Measurements from ENCODE around the gene CNFN.
A peak's percentile ranks its signal among the peaks of the same experiment; 100 is the strongest.

The CNFN gene

DNA sequence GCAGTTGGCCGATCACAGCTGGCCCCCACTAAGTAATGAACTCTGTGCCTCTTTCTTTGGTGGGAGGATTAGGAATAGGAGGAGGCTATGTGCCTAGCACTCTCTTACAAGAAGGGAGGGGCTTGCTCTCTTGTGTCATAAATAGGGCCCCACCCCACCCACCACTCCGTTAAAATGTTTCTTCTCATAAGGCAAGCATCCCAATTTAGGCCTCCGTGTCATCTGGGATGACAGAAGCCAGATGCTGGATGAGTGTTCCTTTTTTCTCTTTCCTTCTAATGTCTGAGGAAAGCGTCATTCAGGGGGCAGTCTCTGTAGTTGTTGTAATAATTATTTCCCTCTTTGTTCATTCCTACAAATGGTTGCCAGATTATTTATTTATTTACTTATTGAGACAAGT lies 37.2 kb upstream of the CNFN start, which contains the start of gene LIPE:
TSS of gene LIPE (minus strand) at position 76 of the 400 bp plus-strand sequence. CDS start 239 bp downstream, outside the sequence.
- H3K27ac ChIP-seq (ENCODE audit: low read length): no peak within 1 kb of the TSS
- no peak within 1 kb of the TSS for H3K9ac ChIP-seq (ENCODE audit: low read depth, low read length)
- no peak for TF ChIP-seq EZH2 (IDR thresholded peaks at IDR 0.05; ENCODE audit: borderline replicate concordance, low read depth, low read length, severe bottlenecking)
- TF ChIP-seq, protein P1, sequence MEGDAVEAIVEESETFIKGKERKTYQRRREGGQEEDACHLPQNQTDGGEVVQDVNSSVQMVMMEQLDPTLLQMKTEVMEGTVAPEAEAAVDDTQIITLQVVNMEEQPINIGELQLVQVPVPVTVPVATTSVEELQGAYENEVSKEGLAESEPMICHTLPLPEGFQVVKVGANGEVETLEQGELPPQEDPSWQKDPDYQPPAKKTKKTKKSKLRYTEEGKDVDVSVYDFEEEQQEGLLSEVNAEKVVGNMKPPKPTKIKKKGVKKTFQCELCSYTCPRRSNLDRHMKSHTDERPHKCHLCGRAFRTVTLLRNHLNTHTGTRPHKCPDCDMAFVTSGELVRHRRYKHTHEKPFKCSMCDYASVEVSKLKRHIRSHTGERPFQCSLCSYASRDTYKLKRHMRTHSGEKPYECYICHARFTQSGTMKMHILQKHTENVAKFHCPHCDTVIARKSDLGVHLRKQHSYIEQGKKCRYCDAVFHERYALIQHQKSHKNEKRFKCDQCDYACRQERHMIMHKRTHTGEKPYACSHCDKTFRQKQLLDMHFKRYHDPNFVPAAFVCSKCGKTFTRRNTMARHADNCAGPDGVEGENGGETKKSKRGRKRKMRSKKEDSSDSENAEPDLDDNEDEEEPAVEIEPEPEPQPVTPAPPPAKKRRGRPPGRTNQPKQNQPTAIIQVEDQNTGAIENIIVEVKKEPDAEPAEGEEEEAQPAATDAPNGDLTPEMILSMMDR (IDR thresholded peaks at IDR 0.05; ENCODE audit: borderline replicate concordance, extremely low read depth, low read length, poor library complexity, severe bottlenecking): no peak
- H3K9me3 ChIP-seq (ENCODE audit: insufficient read depth, low read length, severe bottlenecking): no peaks in the 10 kb centered on the region
- peaks cover 15% of the 10 kb centered on the region for H3K4me1 ChIP-seq (ENCODE audit: insufficient read depth, low read length)
- no peak within 1 kb of the TSS for H3K4me3 ChIP-seq (ENCODE audit: low read depth in 1 of 2, low read length in 2 of 2)
- H3K27me3 ChIP-seq (ENCODE audit: insufficient read depth, low read length, poor library complexity): no peaks in the 10 kb centered on the region
- H3K4me2 ChIP-seq (ENCODE audit: insufficient read depth, low read length): no peak within 1 kb of the TSS
- peaks cover 4% of the 10 kb centered on the region for H4K20me1 ChIP-seq (ENCODE audit: insufficient read depth, low read length)
- no peaks in the 10 kb centered on the region for H3K36me3 ChIP-seq (ENCODE audit: insufficient read depth, low read length)
- no peak within 1 kb of the TSS for H2AFZ ChIP-seq (ENCODE audit: low read depth, low read length)
- ATAC-seq (ENCODE audit: insufficient read depth, low read depth): no peak
- H3K79me2 ChIP-seq (ENCODE audit: insufficient read depth, low read length): no peaks in the 10 kb centered on the region
- DNase-seq: no peak

DNA sequence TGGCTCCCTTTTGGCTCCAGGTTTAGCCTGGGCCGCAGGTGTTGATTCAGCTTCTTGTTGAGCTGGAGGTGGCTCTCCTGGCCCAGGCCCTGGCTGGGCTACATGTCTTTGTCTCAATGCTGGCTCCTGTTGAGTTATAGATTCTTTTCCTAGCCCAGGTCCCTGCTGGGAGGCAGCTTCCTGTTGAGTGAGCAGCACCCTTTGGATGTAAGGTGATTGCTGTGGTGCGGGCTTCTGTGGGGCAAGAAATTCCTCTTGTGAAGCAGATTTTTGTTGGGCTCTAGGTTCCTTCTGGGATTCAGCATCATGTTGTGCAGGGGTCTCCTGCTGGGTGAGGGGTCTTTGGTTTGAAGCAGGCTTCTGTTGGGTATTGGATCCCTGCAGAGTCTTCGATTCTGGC lies 36.5 kb upstream of the CNFN start:
- H3K27me3 ChIP-seq (ENCODE audit: insufficient read depth, low read length, poor library complexity): no peaks in the 10 kb centered on the region
- TF ChIP-seq, protein P1 (IDR thresholded peaks at IDR 0.05; ENCODE audit: borderline replicate concordance, extremely low read depth, low read length, poor library complexity, severe bottlenecking): no peak
- no peak for TF ChIP-seq EZH2 (IDR thresholded peaks at IDR 0.05; ENCODE audit: borderline replicate concordance, low read depth, low read length, severe bottlenecking)

DNA sequence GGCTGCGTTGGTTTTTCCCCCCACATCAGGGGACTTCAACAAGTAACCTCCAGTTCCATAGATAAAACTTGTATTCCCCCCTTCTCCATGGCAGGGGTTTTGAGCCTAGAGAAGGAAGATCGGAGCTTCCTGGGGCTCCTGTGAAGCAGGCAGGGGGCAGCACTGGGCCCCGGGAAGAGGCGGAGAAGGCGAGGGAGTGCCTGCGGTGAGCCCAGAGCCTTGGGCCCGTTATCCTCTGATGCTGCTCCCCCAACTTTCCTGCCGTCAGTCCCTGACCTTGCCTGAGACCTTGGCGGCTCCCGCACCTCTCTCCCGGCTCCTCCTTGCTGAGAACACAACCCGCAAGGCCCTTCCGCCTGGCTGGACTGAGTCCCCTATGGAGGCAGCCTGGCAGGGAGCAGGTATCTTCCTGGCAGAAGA lies 34.6 kb upstream of the CNFN start:
- H4K20me1 ChIP-seq (ENCODE audit: insufficient read depth, low read length): peaks cover 14% of the 10 kb centered on the region
- H3K9me3 ChIP-seq (ENCODE audit: insufficient read depth, low read length, severe bottlenecking): no peaks in the 10 kb centered on the region
- H3K27me3 ChIP-seq (ENCODE audit: insufficient read depth, low read length, poor library complexity): no peaks in the 10 kb centered on the region
- H3K79me2 ChIP-seq (ENCODE audit: insufficient read depth, low read length): no peaks in the 10 kb centered on the region
- H3K27ac ChIP-seq (ENCODE audit: low read length): no peak overlapping the region
- no peak for ATAC-seq (ENCODE audit: insufficient read depth, low read depth)
- TF ChIP-seq, protein P1 (IDR thresholded peaks at IDR 0.05; ENCODE audit: borderline replicate concordance, extremely low read depth, low read length, poor library complexity, severe bottlenecking): no peak
- no peak for TF ChIP-seq EZH2 (IDR thresholded peaks at IDR 0.05; ENCODE audit: borderline replicate concordance, low read depth, low read length, severe bottlenecking)
- 0 out of 2 replicates have a peak overlapping the region, but pooled peaks have one; percentile 63 for H2AFZ ChIP-seq (ENCODE audit: low read depth, low read length)
- DNase-seq: no peak
- no peak overlapping the region for H3K9ac ChIP-seq (ENCODE audit: low read depth, low read length)
- no peaks in the 10 kb centered on the region for H3K36me3 ChIP-seq (ENCODE audit: insufficient read depth, low read length)
- H3K4me2 ChIP-seq (ENCODE audit: insufficient read depth, low read length): no peak overlapping the region
- no peak overlapping the region for H3K4me3 ChIP-seq (ENCODE audit: low read depth in 1 of 2, low read length in 2 of 2)
- peaks cover 24% of the 10 kb centered on the region for H3K4me1 ChIP-seq (ENCODE audit: insufficient read depth, low read length)

More for the DNA sequence above, 36.5 kb upstream of the CNFN start:
- Histone ChIP-seq H2AFZ (ENCODE audit: low read depth, low read length) (no peak overlapping the region), H3K9ac (ENCODE audit: low read depth, low read length) (no peak overlapping the region), H3K4me1 (ENCODE audit: insufficient read depth, low read length) (peaks cover 22% of the 10 kb centered on the region), H3K4me3 (ENCODE audit: low read depth in 1 of 2, low read length in 2 of 2) (no peak overlapping the region), H3K9me3 (ENCODE audit: insufficient read depth, low read length, severe bottlenecking) (no peaks in the 10 kb centered on the region), H3K36me3 (ENCODE audit: insufficient read depth, low read length) (no peaks in the 10 kb centered on the region), H4K20me1 (ENCODE audit: insufficient read depth, low read length) (peaks cover 4% of the 10 kb centered on the region), H3K4me2 (ENCODE audit: insufficient read depth, low read length) (no peak overlapping the region), H3K79me2 (ENCODE audit: insufficient read depth, low read length) (no peaks in the 10 kb centered on the region), H3K27ac (ENCODE audit: low read length) (no peak overlapping the region)
- ATAC-seq (ENCODE audit: insufficient read depth, low read depth): no peak
- no peak for DNase-seq

All from DND-41 (cell line).